OCI-LY7 (cell line): ENCODE data around the gene TIGD6. TPM values are rescaled to one million over a fixed set of nuclear protein-coding genes. Genes with fewer than 3 reads are reported as not detected.

Experiments
- BruUV-seq: library from RNA; stranded (reverse); fragments of 400-500 nt; replicated peaks from 2 replicates; lab custom pipeline; 2021; lab: Mats Ljungman, UMichigan
- CTCF ChIA-PET: fragments of 300-600 bp; sonication (Branson Sonifier 250); formaldehyde crosslinking; loops from one replicate; lab custom pipeline; 2022; ENCODE audit warnings: antibody characterized with exemption; ENCODE audit not compliant: unreplicated experiment; lab: Charles Lee
- POLR2A ChIA-PET: fragments of 300-600 bp; sonication (Branson Sonifier 250); formaldehyde crosslinking; loops from one replicate; lab custom pipeline; 2022; ENCODE audit warnings: antibody characterized with exemption; lab: Charles Lee
- DNase-seq: peaks from one replicate; pipeline ENCODE4 v3.0.0-alpha.2; 2015; ENCODE audit warnings: low spot score
- H2AFZ ChIP-seq: fragments of 200-600 bp; sonication (generic), shearing (Covaris generic); 2 replicates; pipeline ENCODE4 v1.6.1; 2014; ENCODE audit warnings: mild to moderate bottlenecking, antibody characterized with exemption, low read length, moderate library complexity
- H3K27ac ChIP-seq: fragments of 200-600 bp; sonication (generic); 2 replicates; pipeline ENCODE4 v1.5.1; 2014; ENCODE audit warnings: mixed run types, low read depth, mild to moderate bottlenecking, moderate library complexity, low read length, inconsistent platforms; ENCODE audit not compliant: poor library complexity, severe bottlenecking
- H3K36me3 ChIP-seq: fragments of 200-600 bp; sonication (generic); 2 replicates; pipeline ENCODE4 v1.6.1; 2014; ENCODE audit warnings: mild to moderate bottlenecking, antibody characterized with exemption, low read length, moderate library complexity, mixed read lengths; ENCODE audit not compliant: insufficient read depth
- H3K4me1 ChIP-seq: fragments of 200-600 bp; sonication (generic); 2 replicates; pipeline ENCODE4 v1.5.1; 2014; ENCODE audit warnings: mild to moderate bottlenecking, low read length; ENCODE audit not compliant: insufficient read depth, poor library complexity, severe bottlenecking
- H3K4me2 ChIP-seq: fragments of 200-600 bp; sonication (generic); 2 replicates; pipeline ENCODE4 v1.6.1; 2014; ENCODE audit warnings: mild to moderate bottlenecking, low read length
- H3K4me3 ChIP-seq: fragments of 200-600 bp; sonication (generic); 2 replicates; pipeline ENCODE4 v1.5.1; 2014; ENCODE audit warnings: mild to moderate bottlenecking, low read depth, low read length; ENCODE audit not compliant: poor library complexity, severe bottlenecking
- H3K79me2 ChIP-seq: fragments of 200-600 bp; sonication (generic); 2 replicates; pipeline ENCODE4 v1.6.1; 2016; ENCODE audit warnings: low read depth, mild to moderate bottlenecking, low read length, moderate library complexity, mixed read lengths; ENCODE audit not compliant: insufficient read depth
- H3K9me2 ChIP-seq: fragments of 200-600 bp; sonication (generic); 2 replicates; pipeline ENCODE4 v1.6.1; 2016; ENCODE audit warnings: mild to moderate bottlenecking, low read length, mixed read lengths; ENCODE audit not compliant: insufficient read depth
- H3K9me3 ChIP-seq: fragments of 200-600 bp; sonication (generic); 2 replicates; pipeline ENCODE4 v1.6.1; 2014; ENCODE audit warnings: mild to moderate bottlenecking, mixed run types, low read length, mixed read lengths
- H4K20me1 ChIP-seq: fragments of 200-600 bp; sonication (generic); 2 replicates; pipeline ENCODE4 v1.6.1; 2014; ENCODE audit warnings: mild to moderate bottlenecking, antibody characterized with exemption, low read length, moderate library complexity, mixed read lengths; ENCODE audit not compliant: insufficient read depth
- EZH2phosphoT487 ChIP-seq: fragments of 200-600 bp; sonication (generic); IDR thresholded peaks from 2 replicates; pipeline ENCODE4 v1.6.1; 2018; ENCODE audit warnings: low read depth, borderline replicate concordance, mild to moderate bottlenecking, mixed run types, antibody characterized with exemption, low read length, moderate library complexity, mixed read lengths
- intact Hi-C: fragments of 100-400 bp; cut with micrococcal nuclease; formaldehyde crosslinking; loops from one replicate; pipeline ENCODE4 v1.10.0; 2022; ENCODE audit not compliant: unreplicated experiment
- total RNA-seq, 2 experiments: library from RNA; depleted of rRNA in 1 of 2; stranded (reverse); fragments of >200 nt in 1 of 2; shearing (Covaris generic) in 1 of 2; gene quantifications; 2 replicates each; pipeline ENCODE4 v1.2.3, GENCODE V29; 2014 to 2022
- TF ChIP-seq, protein P1 (sequence below): fragments of 200-600 bp; sonication (generic); conservative IDR thresholded peaks from 2 replicates; pipeline ENCODE4 v1.5.1; 2014; ENCODE audit warnings: mild to moderate bottlenecking, antibody characterized with exemption, low read length, moderate library complexity, mixed read lengths

TIGD6 gene
- total RNA-seq, 2 experiments from 2014 or later: 3.4 to 4.6 TPM

- Histone ChIP-seq H3K9me2 (no peaks in the 10 kb centered on the region), H3K27ac (no peak overlapping the region), H3K4me1 (no peaks in the 10 kb centered on the region), H2AFZ (no peak overlapping the region), H3K9me3 (no peaks in the 10 kb centered on the region), H3K79me2 (no peaks in the 10 kb centered on the region), H3K4me2 (no peak overlapping the region), H3K36me3 (peaks cover 97% of the 10 kb centered on the region), H3K4me3 (no peak overlapping the region), H4K20me1 (no peaks in the 10 kb centered on the region; the same call in 1 of the 2 replicates)
- CTCF ChIA-PET: no interaction called here
- no peak for TF ChIP-seq EZH2phosphoT487
- TF ChIP-seq, protein P1, sequence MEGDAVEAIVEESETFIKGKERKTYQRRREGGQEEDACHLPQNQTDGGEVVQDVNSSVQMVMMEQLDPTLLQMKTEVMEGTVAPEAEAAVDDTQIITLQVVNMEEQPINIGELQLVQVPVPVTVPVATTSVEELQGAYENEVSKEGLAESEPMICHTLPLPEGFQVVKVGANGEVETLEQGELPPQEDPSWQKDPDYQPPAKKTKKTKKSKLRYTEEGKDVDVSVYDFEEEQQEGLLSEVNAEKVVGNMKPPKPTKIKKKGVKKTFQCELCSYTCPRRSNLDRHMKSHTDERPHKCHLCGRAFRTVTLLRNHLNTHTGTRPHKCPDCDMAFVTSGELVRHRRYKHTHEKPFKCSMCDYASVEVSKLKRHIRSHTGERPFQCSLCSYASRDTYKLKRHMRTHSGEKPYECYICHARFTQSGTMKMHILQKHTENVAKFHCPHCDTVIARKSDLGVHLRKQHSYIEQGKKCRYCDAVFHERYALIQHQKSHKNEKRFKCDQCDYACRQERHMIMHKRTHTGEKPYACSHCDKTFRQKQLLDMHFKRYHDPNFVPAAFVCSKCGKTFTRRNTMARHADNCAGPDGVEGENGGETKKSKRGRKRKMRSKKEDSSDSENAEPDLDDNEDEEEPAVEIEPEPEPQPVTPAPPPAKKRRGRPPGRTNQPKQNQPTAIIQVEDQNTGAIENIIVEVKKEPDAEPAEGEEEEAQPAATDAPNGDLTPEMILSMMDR: peak; percentile 41
- intact Hi-C loops: no loop called here
- BruUV-seq: no TSS peak
- POLR2A ChIA-PET: interaction anchor here (1.2 to 1.8 kb wide), 4 partner anchors 10 to 28 kb away, joined by 3 to 6 read pairs (median 3); no protein-coding TSS in a partner anchor
- DNase-seq: no peak
Observed at GRCh38 chr5:150045549-150045948, 45.1 kb upstream of the TIGD6 start.

GRCh38 chr5:150044712-150045111 lies 44.3 kb upstream of the TIGD6 start:
- Histone ChIP-seq H3K27ac (no peak overlapping the region), H4K20me1 (no peaks in the 10 kb centered on the region; the same call in 1 of the 2 replicates), H3K9me2 (no peaks in the 10 kb centered on the region), H3K4me1 (no peaks in the 10 kb centered on the region), H2AFZ (no peak overlapping the region), H3K36me3 (peaks cover 97% of the 10 kb centered on the region), H3K79me2 (no peaks in the 10 kb centered on the region), H3K9me3 (no peaks in the 10 kb centered on the region), H3K4me3 (no peak overlapping the region), H3K4me2 (no peak overlapping the region)
- TF ChIP-seq EZH2phosphoT487: no peak
- TF ChIP-seq, protein P1: no peak
- BruUV-seq: no TSS peak
- intact Hi-C loops: no loop called here
- DNase-seq: no peak
- ChIA-PET CTCF (no interaction called here), POLR2A (interaction anchor here (0.6 to 1.8 kb wide), 5 partner anchors 10 to 315 kb away, joined by 3 to 8 read pairs (median 3); no protein-coding TSS in a partner anchor)

- Histone ChIP-seq H2AFZ (no peak overlapping the region), H3K4me3 (no peak overlapping the region), H4K20me1 (no peaks in the 10 kb centered on the region; the same call in 1 of the 2 replicates), H3K4me2 (no peak overlapping the region), H3K27ac (no peak overlapping the region), H3K4me1 (no peaks in the 10 kb centered on the region), H3K9me2 (no peaks in the 10 kb centered on the region), H3K9me3 (no peaks in the 10 kb centered on the region), H3K79me2 (no peaks in the 10 kb centered on the region), H3K36me3 (peaks cover 97% of the 10 kb centered on the region)
- no TSS peak for BruUV-seq
- DNase-seq: no peak
- no peak for TF ChIP-seq EZH2phosphoT487
- TF ChIP-seq, protein P1: no peak
- CTCF ChIA-PET: no interaction called here
- POLR2A ChIA-PET: interaction anchor here (1.1 to 1.4 kb wide), 3 partner anchors 15 to 38 kb away, joined by 3 read pairs; no protein-coding TSS in a partner anchor
- intact Hi-C loops: no loop called here
Observed at GRCh38 chr5:150044329-150044681, 43.9 kb upstream of the TIGD6 start.
